ENCODE measurements around the gene ALDH3B1. TPM values are rescaled to one million over a fixed set of nuclear protein-coding genes. Genes with fewer than 3 reads are reported as not detected.

ALDH3B1 gene
- total and polyA plus RNA-seq, 9 of the 15 experiments (the other 6 are each of a cell fraction or from before 2014, with no cell fraction given) = 0.01 to 0.35 (median 0.07) TPM; not detected in 2

DNA sequence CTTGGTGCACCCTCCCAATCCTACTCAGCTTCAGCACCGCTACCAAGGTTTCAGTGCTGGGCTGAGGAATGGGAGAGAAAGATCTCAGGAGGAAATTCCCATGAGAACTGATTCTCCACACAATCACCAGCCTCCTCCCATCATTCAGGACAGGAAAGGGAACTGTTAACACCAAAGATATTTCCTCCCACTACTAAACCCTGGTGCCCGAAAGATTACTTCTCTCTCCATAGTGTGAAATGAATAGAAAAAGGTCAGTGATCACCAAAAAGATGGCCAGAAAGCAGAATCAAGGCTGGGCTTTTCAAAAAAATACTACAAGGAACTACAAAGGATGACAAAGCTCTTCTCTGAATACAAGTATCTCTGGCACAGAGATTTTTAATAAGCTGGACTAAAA lies 54.8 kb downstream of the ALDH3B1 start:
- Histone ChIP-seq H3K4me3 (no peak overlapping the region), H3K27me3 (ENCODE audit: control insufficient read depth in 2 of 2, insufficient read depth in 2 of 2, low read length in 2 of 2) (no peaks in the 10 kb centered on the region), H2AFZ (ENCODE audit: low read depth, low read length) (no peak overlapping the region), H3K9me3 (replicated peaks; ENCODE audit: control insufficient read depth, insufficient read depth, low read depth, low read length) (no peaks in the 10 kb centered on the region), H3K4me1 (replicated peaks in 1 of 2; ENCODE audit: control insufficient read depth in 2 of 2, insufficient read depth in 2 of 2, low read length in 2 of 2) (no peaks in the 10 kb centered on the region), H3K9ac (ENCODE audit: insufficient read depth in 1 of 2, low read depth in 2 of 2, low read length in 2 of 2) (no peak overlapping the region), H3K9me1 (ENCODE audit: control insufficient read depth, insufficient read depth, low read length) (no peaks in the 10 kb centered on the region), H4K20me1 (replicated peaks; ENCODE audit: control insufficient read depth, insufficient read depth, low read length) (no peaks in the 10 kb centered on the region), H3K4me2 (ENCODE audit: insufficient read depth, low read length) (no peak overlapping the region), H3K27ac (ENCODE audit: extremely low read depth, low read depth, low read length) (no peak overlapping the region), H3K36me3 (ENCODE audit: control insufficient read depth, insufficient read depth, low read length) (peaks cover 88% of the 10 kb centered on the region), H3K79me2 (ENCODE audit: control insufficient read depth, insufficient read depth, low read length) (no peaks in the 10 kb centered on the region)
- intact Hi-C loops (cut with micrococcal nuclease) = no loop called here
- CTCF ChIA-PET (ENCODE audit: low intra/inter-chr PET ratio) = no interaction called here
- in situ Hi-C loops (cut with MboI) = no loop called here
- no peak for FAIRE-seq
- POLR2A ChIA-PET = interaction anchor here (1.0 to 1.9 kb wide), 2 partner anchors 11 to 14 kb away, joined by 3 to 16 read pairs; no protein-coding TSS in a partner anchor
- no peak for ATAC-seq
- no TSS peak for BruUV-seq (replicated peaks)
- TF ChIP-seq SETDB1 (IDR thresholded peaks at IDR 0.05; ENCODE audit: low read length) (no peak), DMBX1 (CRISPR knock-in tag; IDR thresholded peaks at IDR 0.05; ENCODE audit: borderline replicate concordance) (no peak), ZNF124 (CRISPR knock-in tag; IDR thresholded peaks at IDR 0.05) (no peak), LEF1 (IDR thresholded peaks at IDR 0.05) (no peak), ZNF780A (CRISPR knock-in tag; IDR thresholded peaks at IDR 0.05) (no peak), ZNF239 (CRISPR knock-in tag; IDR thresholded peaks at IDR 0.05) (no peak), E2F3 (CRISPR knock-in tag; IDR thresholded peaks at IDR 0.05) (no peak), GTF2E2 (tag; IDR thresholded peaks at IDR 0.05) (no peak), BCOR (IDR thresholded peaks at IDR 0.05) (no peak), U2AF2 (optimal IDR thresholded peaks at IDR 0.05; ENCODE audit: low read depth, low read length) (no peak), ZBTB8A (IDR thresholded peaks at IDR 0.05; ENCODE audit: partially characterized antibody) (no peak), BRD9 (IDR thresholded peaks at IDR 0.05; ENCODE audit: low read depth, partially characterized antibody) (no peak), RFX1 (IDR thresholded peaks at IDR 0.05) (no peak), POLR2H (tag; IDR thresholded peaks at IDR 0.05; ENCODE audit: low read depth) (no peak), JUN (IDR thresholded peaks at IDR 0.05; ENCODE audit: borderline replicate concordance, low read depth, low read length) (no peak), JUN (CRISPR knock-in tag; IDR thresholded peaks at IDR 0.05; ENCODE audit: borderline replicate concordance) (no peak), PHF20 (IDR thresholded peaks at IDR 0.05; ENCODE audit: partially characterized antibody) (no peak), KHSRP (IDR thresholded peaks at IDR 0.05) (no peak), ZSCAN29 (IDR thresholded peaks at IDR 0.05) (no peak)
- TF ChIP-seq, protein P1, sequence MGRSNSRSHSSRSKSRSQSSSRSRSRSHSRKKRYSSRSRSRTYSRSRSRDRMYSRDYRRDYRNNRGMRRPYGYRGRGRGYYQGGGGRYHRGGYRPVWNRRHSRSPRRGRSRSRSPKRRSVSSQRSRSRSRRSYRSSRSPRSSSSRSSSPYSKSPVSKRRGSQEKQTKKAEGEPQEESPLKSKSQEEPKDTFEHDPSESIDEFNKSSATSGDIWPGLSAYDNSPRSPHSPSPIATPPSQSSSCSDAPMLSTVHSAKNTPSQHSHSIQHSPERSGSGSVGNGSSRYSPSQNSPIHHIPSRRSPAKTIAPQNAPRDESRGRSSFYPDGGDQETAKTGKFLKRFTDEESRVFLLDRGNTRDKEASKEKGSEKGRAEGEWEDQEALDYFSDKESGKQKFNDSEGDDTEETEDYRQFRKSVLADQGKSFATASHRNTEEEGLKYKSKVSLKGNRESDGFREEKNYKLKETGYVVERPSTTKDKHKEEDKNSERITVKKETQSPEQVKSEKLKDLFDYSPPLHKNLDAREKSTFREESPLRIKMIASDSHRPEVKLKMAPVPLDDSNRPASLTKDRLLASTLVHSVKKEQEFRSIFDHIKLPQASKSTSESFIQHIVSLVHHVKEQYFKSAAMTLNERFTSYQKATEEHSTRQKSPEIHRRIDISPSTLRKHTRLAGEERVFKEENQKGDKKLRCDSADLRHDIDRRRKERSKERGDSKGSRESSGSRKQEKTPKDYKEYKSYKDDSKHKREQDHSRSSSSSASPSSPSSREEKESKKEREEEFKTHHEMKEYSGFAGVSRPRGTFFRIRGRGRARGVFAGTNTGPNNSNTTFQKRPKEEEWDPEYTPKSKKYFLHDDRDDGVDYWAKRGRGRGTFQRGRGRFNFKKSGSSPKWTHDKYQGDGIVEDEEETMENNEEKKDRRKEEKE (IDR thresholded peaks at IDR 0.05; ENCODE audit: borderline replicate concordance in 1 of 2, control insufficient read depth in 1 of 2, low read depth in 2 of 2, low read length in 1 of 2) = no peak
- TF ChIP-seq, protein P2, sequence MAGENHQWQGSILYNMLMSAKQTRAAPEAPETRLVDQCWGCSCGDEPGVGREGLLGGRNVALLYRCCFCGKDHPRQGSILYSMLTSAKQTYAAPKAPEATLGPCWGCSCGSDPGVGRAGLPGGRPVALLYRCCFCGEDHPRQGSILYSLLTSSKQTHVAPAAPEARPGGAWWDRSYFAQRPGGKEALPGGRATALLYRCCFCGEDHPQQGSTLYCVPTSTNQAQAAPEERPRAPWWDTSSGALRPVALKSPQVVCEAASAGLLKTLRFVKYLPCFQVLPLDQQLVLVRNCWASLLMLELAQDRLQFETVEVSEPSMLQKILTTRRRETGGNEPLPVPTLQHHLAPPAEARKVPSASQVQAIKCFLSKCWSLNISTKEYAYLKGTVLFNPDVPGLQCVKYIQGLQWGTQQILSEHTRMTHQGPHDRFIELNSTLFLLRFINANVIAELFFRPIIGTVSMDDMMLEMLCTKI (IDR thresholded peaks at IDR 0.05; ENCODE audit: partially characterized antibody) = no peak
- no peak for DNase-seq (ENCODE audit: extremely low read depth in 1 of 4, low spot score in 3 of 4)
- 96% methylated on average over 2 of the region's 2 CpGs for WGBS (ENCODE audit: insufficient coverage, low coverage, missing lambda C conversion rate)

Data from K562 (cell line).